ENCODE measurements around the gene NSUN4. TPM values are rescaled to one million over a fixed set of nuclear protein-coding genes. Genes with fewer than 3 reads are reported as not detected.

NSUN4 gene
- total and polyA plus RNA-seq, 9 of the 15 experiments (the other 6 are each of a cell fraction or from before 2014, with no cell fraction given): 33.4 to 60.2 (median 46.3) TPM

GRCh38 chr1:46340404-46341221 lies at the start of gene NSUN4 (continued):
- TF ChIP-seq MGA (IDR thresholded peaks at IDR 0.05) (peak; percentile 70), ZNF263 (CRISPR knock-in tag; IDR thresholded peaks at IDR 0.05; ENCODE audit: borderline replicate concordance) (peak; percentile 71; the same call in 1 of the 2 replicates), MCM3 (IDR thresholded peaks at IDR 0.05) (no peak), NCOA2 (IDR thresholded peaks at IDR 0.05; ENCODE audit: partially characterized antibody in 2 of 2) (no peak), HNRNPUL1 (IDR thresholded peaks at IDR 0.05; ENCODE audit: low read length) (no peak), CBX3 (IDR thresholded peaks at IDR 0.05; ENCODE audit: borderline replicate concordance in 1 of 2, low read length in 2 of 2) (peak in 1 of 2 experiments; percentile 79; a peak in 1 of 3 replicates), MTA3 (IDR thresholded peaks at IDR 0.05; ENCODE audit: borderline replicate concordance) (peak; percentile 99), ZNF592 (IDR thresholded peaks at IDR 0.05) (peak; percentile 81), TAL1 (IDR thresholded peaks at IDR 0.05) (no peak), SMARCC2 (IDR thresholded peaks at IDR 0.05; ENCODE audit: low read depth) (no peak)
